ENCODE results near the gene TBC1D2.

GRCh38 chr9:98227883-98228282 lies 27.6 kb downstream of the TBC1D2 start:
- TF ChIP-seq NR2C2 (CRISPR knock-in tag; IDR thresholded peaks at IDR 0.05) = no peak
- TF ChIP-seq ATF3 (CRISPR knock-in tag; conservative IDR thresholded peaks at IDR 0.05) = no peak
- no peak for TF ChIP-seq CTCF (IDR thresholded peaks at IDR 0.05)
- TF ChIP-seq TEAD1 (CRISPR knock-in tag; IDR thresholded peaks at IDR 0.05) = no peak
- TF ChIP-seq USF1 (CRISPR knock-in tag; IDR thresholded peaks at IDR 0.05) = no peak
- no peak for TF ChIP-seq MXD4 (CRISPR knock-in tag; IDR thresholded peaks at IDR 0.05; ENCODE audit: borderline replicate concordance)
- TF ChIP-seq ESRRA (CRISPR knock-in tag; IDR thresholded peaks at IDR 0.05; ENCODE audit: borderline replicate concordance) = no peak
- no peak for TF ChIP-seq E2F5 (CRISPR knock-in tag; IDR thresholded peaks at IDR 0.05)

All from WTC11 (cell line).